Type B pancreatic cell (in vitro differentiated cells): ENCODE measurements around the gene RGS9BP. TPM values are rescaled to one million over a fixed set of nuclear protein-coding genes. Genes with fewer than 3 reads are reported as not detected.
A peak's percentile ranks its signal among the peaks of the same experiment; 100 is the strongest.

Source experiments
- DNase-seq: peaks from one replicate; pipeline ENCODE4 v3.0.0; 2021; ENCODE audit warnings: mixed read lengths; ENCODE audit not compliant: unreplicated experiment; ENCODE audit errors: extremely low spot score
- H3K27ac Mint-ChIP-seq: 2 replicates; pipeline ENCODE4 v1.8.0; 2021; ENCODE audit warnings: mild to moderate bottlenecking, mixed read lengths
- H3K27me3 Mint-ChIP-seq: 2 replicates; pipeline ENCODE4 v1.8.0; 2021; ENCODE audit warnings: mixed read lengths
- H3K36me3 Mint-ChIP-seq: 2 replicates; pipeline ENCODE4 v1.8.0; 2021; ENCODE audit warnings: mixed read lengths
- H3K4me1 Mint-ChIP-seq: one replicate; pipeline ENCODE4 v1.8.0; 2021; ENCODE audit warnings: mixed read lengths; ENCODE audit not compliant: unreplicated experiment
- H3K4me3 Mint-ChIP-seq: 2 replicates; pipeline ENCODE4 v1.8.0; 2021; ENCODE audit warnings: mild to moderate bottlenecking, mixed read lengths
- H3K9me3 Mint-ChIP-seq: 2 replicates; pipeline ENCODE4 v1.8.0; 2021; ENCODE audit warnings: mixed read lengths
- total RNA-seq: library from RNA; stranded (reverse); gene quantifications from 2 replicates; pipeline ENCODE4 v1.2.1, GENCODE V29; 2021; ENCODE audit warnings: low replicate concordance
- TF ChIP-seq, protein P1 (sequence below): fragments of 200-600 bp; sonication (generic); conservative IDR thresholded peaks from 2 replicates; pipeline ENCODE4 v1.5.0; 2021; ENCODE audit warnings: antibody characterized with exemption, mild to moderate bottlenecking

RGS9BP gene
- total RNA-seq, 1 donor from 2014 or later = 1.4 TPM

DNA sequence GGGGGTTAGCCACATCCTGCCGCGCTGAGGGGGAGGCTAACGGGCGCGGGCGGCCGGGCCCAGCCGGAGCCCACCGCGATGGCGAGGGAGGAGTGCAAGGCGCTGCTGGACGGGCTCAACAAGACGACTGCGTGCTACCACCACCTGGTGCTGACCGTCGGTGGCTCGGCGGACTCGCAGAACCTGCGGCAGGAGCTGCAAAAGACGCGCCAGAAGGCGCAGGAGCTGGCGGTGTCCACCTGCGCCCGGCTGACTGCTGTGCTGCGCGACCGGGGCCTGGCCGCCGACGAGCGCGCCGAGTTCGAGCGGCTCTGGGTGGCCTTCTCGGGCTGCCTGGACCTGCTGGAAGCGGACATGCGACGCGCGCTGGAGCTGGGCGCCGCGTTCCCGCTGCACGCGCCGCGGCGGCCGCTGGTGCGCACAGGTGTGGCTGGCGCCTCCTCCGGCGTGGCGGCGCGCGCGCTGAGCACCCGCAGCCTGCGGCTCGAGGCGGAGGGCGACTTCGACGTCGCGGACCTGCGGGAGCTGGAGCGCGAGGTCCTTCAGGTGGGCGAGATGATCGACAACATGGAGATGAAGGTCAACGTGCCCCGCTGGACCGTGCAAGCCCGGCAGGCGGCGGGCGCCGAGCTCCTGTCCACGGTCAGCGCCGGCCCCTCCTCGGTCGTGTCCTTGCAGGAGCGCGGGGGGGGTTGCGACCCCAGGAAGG, 692 bp downstream of the RGS9BP start:
- Mint-ChIP-seq H3K4me1 (peaks cover 13% of the 10 kb centered on the region), H3K9me3 (no peaks in the 10 kb centered on the region), H3K36me3 (peaks cover 3% of the 10 kb centered on the region), H3K27me3 (peaks cover 15% of the 10 kb centered on the region), H3K27ac (no peak overlapping the region), H3K4me3 (peak overlapping the region; percentile 92)
- TF ChIP-seq, protein P1, sequence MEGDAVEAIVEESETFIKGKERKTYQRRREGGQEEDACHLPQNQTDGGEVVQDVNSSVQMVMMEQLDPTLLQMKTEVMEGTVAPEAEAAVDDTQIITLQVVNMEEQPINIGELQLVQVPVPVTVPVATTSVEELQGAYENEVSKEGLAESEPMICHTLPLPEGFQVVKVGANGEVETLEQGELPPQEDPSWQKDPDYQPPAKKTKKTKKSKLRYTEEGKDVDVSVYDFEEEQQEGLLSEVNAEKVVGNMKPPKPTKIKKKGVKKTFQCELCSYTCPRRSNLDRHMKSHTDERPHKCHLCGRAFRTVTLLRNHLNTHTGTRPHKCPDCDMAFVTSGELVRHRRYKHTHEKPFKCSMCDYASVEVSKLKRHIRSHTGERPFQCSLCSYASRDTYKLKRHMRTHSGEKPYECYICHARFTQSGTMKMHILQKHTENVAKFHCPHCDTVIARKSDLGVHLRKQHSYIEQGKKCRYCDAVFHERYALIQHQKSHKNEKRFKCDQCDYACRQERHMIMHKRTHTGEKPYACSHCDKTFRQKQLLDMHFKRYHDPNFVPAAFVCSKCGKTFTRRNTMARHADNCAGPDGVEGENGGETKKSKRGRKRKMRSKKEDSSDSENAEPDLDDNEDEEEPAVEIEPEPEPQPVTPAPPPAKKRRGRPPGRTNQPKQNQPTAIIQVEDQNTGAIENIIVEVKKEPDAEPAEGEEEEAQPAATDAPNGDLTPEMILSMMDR = peak; percentile 23
- DNase-seq = no peak

DNA sequence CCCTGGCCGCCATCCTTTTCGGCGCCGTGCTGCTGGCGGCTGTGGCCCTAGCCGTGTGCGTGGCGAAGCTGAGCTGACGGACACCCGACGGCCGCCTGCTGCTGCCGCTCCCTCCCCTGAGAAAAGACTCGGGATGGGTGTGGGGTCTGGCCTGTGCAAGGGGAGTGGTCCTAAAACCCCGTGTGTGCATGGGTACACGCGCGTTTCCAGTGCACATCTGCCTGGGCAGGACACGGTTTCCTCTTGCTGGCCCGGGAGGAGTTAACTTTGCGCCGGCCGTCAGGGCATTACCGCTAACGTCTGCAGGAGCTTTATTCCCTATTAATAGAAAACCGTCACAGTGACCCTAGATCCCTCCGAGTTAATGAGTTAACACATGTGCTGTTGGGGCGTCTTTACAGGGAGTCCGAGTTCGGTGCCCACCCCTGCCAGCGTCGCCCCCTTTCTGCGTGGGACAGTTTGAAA, 1.3 kb downstream of the RGS9BP start:
- H3K4me1 Mint-ChIP-seq = peaks cover 13% of the 10 kb centered on the region
- TF ChIP-seq, protein P1 = no peak
- H3K27me3 Mint-ChIP-seq = peaks cover 15% of the 10 kb centered on the region
- H3K36me3 Mint-ChIP-seq = peaks cover 3% of the 10 kb centered on the region
- peak overlapping the region; percentile 40 for H3K27ac Mint-ChIP-seq
- no peaks in the 10 kb centered on the region for H3K9me3 Mint-ChIP-seq
- DNase-seq = no peak
- H3K4me3 Mint-ChIP-seq = peak overlapping the region; percentile 82

DNA sequence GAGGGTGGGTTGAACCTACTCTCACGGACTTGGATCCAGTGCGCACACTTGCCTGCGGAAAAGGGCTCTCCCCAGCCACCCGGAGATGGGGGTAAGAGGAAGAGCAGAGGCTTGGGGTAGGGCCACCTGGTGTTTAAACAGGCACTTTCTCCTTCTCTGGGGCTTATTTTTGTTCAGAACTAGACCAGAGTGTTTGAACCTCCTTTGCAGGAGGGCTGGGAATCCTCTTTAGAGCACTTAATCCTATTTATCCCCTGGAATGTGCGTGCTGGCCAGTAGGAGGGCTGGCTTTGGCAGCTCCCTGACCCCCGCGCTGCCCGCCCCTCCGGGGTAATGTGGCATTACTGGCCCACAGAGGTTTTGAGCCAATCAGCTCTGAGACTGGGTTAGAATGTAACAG, 2.0 kb downstream of the RGS9BP start:
- DNase-seq = no peak
- Mint-ChIP-seq H3K36me3 (peaks cover 3% of the 10 kb centered on the region), H3K4me3 (peak overlapping the region; percentile 82), H3K4me1 (peaks cover 16% of the 10 kb centered on the region), H3K9me3 (no peaks in the 10 kb centered on the region), H3K27ac (peak overlapping the region; percentile 40), H3K27me3 (peaks cover 19% of the 10 kb centered on the region)
- TF ChIP-seq, protein P1 = peak; percentile 42

DNA sequence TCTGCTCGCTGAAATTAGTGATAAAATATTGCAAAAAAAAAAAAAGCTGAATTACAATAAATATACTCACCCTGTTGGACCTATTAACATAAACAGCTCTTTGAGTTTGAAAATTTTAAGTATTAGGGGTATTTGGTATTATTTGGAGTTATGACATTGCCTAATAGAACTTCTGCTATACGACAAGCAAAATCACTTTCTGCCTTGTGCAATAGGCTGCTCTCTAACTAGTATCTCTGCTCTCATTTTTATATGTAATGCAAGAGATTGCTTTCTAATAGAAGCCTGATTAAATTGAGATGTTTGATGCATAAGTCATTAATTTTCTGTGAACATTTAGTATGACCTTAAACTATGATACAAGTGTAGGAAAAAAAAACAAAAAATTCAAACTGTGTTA, 5.3 kb downstream of the RGS9BP start:
- TF ChIP-seq, protein P1 = no peak
- Mint-ChIP-seq H3K27me3 (peaks cover 19% of the 10 kb centered on the region), H3K36me3 (peaks cover 3% of the 10 kb centered on the region), H3K4me3 (peak overlapping the region; percentile 11), H3K4me1 (peaks cover 12% of the 10 kb centered on the region), H3K9me3 (no peaks in the 10 kb centered on the region), H3K27ac (peak overlapping the region; percentile 59)
- DNase-seq = no peak

DNA sequence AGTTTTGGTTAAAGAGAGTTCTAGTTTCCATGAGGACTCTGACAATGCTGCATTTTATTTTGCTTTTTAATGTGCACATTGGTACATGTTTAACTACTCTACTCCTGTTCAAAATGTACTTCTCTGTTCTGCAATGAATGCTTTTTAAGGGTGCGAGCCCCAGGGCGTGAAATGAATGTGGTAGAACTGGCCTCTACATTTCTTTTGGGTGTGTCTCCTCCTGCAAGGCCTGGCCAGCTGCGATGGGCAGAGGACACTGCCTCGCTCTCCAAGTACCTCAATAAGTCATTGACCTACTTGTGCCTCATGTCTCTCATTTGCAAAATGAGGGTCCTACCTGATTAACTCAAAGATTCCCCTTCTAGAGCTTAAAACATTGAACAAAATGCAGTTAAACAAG, 6.7 kb downstream of the RGS9BP start:
- H3K9me3 Mint-ChIP-seq = no peaks in the 10 kb centered on the region
- peaks cover 9% of the 10 kb centered on the region for H3K4me1 Mint-ChIP-seq

More for the DNA sequence above, 6.7 kb downstream of the RGS9BP start:
- H3K27ac Mint-ChIP-seq = peak overlapping the region; percentile 93
- TF ChIP-seq, protein P1 = no peak
- H3K27me3 Mint-ChIP-seq = peaks cover 14% of the 10 kb centered on the region
- peak overlapping the region; percentile 58 for H3K4me3 Mint-ChIP-seq
- peaks cover 3% of the 10 kb centered on the region for H3K36me3 Mint-ChIP-seq
- no peak for DNase-seq
